ENCODE data around the gene SCNN1G.

The SCNN1G gene

DNA sequence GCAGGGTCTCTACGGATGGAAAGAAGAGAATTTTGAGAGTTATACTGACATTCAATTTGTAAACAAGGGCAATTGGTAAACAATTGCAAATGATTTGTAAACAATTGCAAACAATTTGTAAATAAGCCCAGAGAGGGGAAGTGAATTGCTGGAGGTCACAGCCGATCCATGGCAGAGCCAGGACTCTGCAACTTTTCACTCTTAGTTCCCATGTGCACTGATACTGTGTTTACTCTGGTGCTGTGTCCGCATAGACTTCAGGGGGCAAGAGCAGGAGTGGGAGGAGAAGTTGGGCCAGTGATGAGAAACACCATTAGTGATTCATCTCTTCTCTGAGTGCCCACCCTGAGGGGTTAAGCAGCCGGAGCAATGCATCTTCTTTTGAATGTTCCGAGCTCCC, 14.0 kb downstream of the SCNN1G start:
- no peak for DNase-seq (ENCODE audit: low read depth, low spot score)

DNA sequence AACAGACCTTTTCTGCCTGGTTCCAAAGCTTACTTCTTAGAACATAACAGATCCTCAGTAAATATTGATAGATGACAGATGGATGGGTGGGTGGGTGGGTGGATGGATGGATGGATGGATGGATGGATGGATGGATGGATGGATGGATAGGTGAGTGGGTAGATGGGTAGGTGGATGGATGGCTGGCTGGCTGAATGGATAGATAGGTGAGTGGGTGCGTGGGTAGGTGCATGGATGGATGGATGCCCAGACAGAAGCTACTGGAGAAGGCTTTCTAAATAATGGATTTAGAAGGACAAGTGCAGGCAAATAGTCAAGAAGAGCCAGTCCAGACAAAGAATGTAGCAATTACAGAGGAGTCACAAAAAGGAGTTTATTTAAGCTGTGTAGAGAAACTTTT, 19.6 kb downstream of the SCNN1G start:
- DNase-seq (ENCODE audit: low read depth, low spot score), result no peak

DNA sequence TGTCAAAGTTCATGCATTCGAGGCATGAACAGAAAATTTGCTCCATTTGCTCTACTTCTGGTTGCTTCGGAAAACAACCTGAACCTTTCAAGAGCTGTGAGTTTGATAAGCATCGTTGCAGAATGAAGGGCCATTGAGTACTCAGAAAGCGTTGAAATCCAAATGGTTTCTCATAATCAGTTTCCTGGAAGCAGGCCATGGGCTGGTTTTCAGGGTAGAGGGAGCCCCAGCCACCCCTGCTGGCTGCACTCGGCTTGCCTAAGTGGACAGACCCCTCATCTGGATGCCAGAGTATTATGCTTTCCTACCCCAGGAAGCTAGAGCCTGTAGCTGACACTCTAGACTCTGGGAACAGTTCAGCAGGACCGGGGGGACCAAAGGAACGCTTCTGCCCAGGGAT, 24.4 kb downstream of the SCNN1G start:
- DNase-seq (ENCODE audit: low read depth, low spot score), result no peak

DNA sequence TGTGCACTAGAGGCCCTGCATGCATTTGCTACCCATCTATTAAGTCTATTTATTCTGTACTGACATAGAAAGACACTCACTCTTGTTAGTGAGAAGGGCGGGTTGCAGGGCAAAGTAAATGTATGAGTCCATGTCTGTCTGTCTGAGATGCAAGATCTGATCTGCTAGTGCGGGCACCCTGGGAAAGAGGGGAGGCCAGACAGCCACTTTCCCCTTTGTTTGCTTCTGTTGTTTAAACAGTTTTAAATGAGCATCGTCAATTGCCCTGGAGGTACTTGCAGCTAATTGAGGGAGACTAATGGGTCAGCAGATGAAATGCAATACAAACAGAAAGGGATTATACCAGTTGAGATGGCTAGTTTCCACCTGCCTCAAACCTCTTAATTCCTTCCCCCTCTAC, 24.9 kb downstream of the SCNN1G start:
- DNase-seq (ENCODE audit: low read depth, low spot score), result no peak

DNA sequence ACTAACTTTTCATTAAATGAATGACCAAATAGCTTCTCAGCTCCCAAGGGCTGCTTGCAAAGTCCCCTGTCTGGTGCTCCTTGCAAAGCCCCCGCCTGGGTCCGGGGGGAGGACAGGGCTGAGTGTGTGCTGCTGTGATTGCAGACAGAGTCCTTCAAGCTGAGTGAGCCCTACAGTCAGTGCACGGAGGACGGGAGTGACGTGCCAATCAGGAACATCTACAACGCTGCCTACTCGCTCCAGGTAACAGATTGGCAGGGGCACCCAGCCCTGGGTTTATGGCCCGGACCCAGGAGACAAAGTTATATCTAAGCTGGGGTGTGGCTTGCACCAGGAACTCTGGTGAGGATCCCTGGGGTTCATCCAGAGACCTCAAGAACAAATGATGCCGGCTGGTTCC, 27.1 kb downstream of the SCNN1G start:
- no peak for DNase-seq (ENCODE audit: low read depth, low spot score)

DNA sequence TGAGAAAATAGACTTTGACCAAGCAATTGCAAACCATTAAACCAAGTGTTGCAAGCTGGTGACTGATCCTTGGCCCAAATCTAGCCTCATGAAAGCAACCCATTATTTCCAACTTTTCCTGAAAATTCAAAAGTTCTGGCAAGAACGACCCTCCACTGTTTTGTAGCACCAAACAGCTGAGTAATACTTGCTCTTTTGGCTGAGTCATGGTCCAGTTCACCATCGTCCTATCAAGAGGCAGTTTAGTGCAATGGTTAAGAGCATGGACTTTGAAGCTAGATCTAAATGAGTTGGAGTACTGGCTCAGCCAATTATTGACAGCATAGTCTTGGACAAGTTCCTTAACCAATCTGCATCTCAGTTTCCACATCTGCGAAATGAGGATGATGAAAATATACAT, 31.3 kb downstream of the SCNN1G start:
- DNase-seq (ENCODE audit: low read depth, low spot score), result no peak

DNA sequence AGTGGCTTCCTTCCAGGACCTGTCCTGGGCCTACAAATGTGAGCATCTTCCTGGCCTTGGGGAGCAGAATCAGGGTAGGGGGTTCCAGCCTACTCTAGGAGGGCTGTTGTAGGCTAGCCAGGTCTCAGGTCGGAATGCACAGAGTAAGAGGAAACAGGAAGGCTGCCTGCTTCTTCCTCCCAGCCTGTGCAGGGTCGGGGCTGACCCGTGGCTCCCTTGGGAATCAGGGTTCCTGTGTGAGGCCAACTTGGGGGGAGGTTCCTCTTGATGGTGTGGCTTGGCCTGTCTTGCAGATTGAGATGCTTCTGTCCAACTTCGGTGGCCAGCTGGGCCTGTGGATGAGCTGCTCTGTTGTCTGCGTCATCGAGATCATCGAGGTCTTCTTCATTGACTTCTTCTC, 32.3 kb downstream of the SCNN1G start:
- no peak for DNase-seq (ENCODE audit: low read depth, low spot score)

DNA sequence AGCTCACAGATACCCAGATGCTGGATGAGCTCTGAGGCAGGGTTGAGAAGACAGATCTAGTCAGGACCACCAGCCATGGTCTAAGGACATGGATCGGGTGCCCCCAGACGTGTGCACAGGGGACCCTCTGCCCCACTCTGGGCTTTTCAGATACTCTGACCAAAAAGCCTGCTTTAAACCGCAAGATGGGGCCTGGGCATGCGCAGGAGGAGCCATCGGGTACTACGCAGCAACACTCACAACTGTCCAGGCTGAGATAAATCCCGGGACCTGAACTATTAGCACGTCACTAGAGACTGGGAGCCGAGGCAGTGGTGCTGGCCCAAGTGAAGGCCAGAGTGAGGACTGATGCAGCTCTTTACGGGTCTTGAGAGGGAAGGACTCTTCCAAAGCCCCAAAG, 32.9 kb downstream of the SCNN1G start:
- DNase-seq (ENCODE audit: low read depth, low spot score), result no peak

DNA sequence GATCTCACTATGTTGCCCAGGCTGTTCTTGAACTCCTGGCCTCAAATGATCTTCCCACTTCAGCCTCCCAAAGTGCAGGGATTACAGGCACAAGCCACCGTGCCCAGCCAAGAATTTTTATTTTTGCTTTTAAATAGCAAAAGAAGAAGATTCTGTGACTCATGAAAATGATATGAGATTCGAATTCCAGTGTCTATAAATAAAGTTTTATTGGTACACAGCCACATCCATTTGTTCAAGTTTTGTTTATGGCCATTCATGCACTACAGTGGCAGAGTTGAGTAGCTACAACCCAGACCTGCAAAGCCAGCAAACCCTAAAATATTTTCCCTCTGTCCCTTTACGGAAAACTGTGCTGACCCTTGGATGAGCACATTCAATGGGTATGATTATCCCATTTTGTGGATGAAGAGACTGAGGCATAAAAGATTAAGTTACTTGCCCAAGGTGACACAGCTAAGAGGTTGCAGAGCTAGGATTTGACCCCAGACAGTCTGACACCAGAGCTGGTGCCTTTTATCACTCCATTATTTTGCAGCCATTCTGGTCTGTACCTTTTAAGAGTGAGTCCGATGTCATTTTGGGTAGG, 34.2 kb downstream of the SCNN1G start:
- no peak for DNase-seq (ENCODE audit: low read depth, low spot score)

DNA sequence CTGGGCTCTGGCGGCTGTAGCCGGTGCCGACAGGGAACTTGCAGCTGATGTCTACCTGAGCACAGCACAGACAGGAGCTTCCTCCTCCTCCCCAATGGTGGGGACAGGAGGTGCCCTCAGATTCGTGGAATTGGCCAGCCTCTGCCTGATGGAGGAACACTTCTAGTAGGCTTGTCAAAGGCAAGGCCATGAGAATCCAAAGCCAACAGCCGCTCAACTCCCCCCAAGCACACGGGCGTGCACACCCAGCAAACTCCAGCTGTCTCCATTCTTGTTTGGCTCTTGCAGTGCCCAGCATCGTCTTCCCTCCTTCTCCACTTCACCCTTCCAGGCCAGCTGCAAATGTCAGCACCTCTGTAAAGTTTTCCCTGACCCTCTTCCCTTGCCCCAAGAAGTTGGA, 35.1 kb downstream of the SCNN1G start:
- no peak for DNase-seq (ENCODE audit: low read depth, low spot score)

DNA sequence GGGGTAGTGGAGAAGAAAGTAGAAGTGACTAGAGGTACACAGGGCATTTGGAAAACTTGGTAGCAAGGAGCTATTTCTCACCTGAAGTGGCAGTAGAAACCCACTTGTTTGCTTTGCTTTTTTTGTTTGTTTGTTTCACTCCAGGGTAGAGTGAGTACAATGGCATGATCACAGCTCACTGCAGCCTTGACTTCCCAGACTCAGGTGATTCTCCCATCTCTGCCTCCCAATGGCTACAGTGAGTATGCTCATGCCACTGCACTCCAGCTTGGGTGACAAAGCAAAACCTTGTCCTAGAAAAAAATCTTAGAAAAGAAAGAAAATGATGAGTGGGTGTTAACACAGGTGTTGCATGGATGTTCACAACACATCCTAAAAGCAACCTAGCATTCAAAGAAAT, 40.4 kb downstream of the SCNN1G start:
- DNase-seq (ENCODE audit: low read depth, low spot score), result no peak

DNA sequence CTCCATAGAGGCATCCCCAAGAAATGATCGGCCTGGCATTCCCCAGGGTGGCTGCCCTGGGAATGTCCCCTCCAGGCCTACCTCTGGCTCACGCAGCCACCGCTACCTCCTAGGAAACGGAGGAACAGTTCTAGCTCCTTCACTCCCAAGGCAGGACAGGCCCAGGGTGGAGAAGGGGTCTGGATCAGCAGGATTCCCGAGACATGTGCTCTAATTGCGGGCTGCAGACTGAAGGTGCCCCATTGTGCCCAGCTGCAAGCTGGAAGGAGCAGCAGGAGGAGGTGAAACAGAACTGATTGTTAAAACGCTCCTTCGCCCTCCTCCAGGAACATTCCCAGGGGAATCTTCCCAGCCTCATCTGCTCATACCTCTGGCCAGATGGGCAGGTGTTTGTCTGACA, 40.8 kb downstream of the SCNN1G start:
- no peak for DNase-seq (ENCODE audit: low read depth, low spot score)

DNA sequence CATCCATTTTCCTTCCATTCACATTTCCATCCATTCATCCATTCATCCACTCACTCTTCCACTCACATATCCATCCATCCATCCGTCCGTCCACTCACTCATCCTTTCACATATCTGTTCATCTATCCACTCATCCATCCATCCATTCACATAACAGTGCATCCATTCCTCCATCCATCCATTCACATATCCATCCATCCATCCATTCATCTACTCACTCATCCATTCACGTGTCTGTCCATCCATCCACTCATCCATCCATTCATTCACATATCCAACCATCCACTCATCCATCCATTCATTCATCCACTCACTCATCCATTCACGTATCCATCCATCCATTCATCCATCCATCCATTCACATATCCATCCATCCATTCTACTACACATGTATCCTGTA, 42.6 kb downstream of the SCNN1G start:
- DNase-seq (ENCODE audit: low read depth, low spot score), result no peak

DNA sequence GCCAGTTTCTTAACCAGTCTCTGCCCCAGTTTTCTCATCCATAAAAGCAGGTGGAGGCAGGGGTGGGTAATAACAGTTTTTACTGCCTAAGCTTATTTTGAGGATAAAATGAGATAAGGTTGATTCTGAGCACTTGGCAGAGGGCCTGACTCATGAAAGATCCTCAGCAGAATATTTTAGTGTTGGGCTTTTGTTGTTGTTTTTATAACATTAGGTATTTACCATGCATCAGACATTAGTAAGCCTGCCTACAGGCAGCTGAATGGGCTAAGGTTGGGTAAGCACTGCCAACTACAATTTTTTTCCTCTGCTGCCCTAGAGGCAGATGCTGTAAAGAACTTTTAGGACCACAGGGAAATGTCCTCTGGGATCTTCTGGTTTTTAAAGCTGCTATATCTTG, 43.1 kb downstream of the SCNN1G start:
- DNase-seq (ENCODE audit: low read depth, low spot score), result no peak

DNA sequence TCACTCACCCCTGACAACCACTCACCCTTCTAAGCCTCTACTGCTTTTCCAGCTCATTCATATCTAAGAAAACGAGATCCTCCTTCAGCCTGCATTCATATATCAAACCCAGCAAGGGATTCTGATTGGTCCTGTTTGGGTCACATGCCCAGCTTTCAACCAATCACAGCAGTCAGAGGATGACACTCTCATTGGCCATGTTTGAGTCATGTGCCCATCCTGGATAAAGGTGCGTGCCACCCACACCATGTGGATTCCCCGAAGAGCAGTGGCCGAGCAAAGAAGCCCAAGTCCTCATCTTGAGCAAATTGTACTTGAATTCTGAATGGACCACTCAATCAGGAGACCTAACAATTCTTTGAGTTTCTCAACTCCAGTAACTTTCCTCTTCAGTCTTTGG, 45.0 kb downstream of the SCNN1G start:
- no peak for DNase-seq (ENCODE audit: low read depth, low spot score)

DNA sequence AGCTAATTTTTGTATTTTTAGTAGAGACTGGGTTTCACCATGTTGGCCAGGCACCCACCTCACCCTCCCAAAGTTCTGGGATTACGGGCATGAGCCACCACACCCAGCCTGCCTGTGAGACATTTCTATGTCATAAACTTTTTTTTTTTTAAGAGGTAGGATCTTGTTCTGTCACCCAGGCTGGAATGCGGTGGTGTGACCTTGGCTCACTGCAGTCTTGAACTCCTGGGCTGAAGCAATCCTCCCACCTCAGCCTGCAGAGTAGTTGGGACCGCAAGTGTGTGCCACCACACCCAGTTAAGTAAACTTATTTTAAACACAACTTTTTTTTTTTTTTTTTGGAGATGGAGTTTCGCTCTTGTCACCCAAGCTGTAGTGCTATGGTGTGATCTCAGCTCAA, 47.2 kb downstream of the SCNN1G start:
- DNase-seq (ENCODE audit: low read depth, low spot score), result no peak

DNA sequence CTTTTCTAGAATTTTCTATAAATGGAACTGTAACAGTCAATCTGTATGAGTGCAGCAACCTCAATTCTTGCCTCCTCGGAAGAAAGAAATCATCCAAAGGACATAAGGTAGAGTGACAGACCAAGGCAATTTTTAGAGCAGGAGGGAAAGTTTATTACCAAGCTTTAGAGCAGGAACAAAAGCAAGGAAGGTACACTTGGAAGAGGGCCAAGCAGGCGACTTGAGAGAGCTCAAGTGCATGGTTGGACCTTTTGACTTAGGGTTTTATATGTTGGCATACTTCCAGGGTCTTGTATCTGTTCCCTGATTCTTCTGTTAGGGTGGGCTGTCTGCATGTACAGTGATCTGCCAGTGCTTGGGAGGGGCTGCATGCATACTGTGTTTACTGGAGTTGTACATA, 50.3 kb downstream of the SCNN1G start:
- DNase-seq (ENCODE audit: low read depth, low spot score), result no peak

DNA sequence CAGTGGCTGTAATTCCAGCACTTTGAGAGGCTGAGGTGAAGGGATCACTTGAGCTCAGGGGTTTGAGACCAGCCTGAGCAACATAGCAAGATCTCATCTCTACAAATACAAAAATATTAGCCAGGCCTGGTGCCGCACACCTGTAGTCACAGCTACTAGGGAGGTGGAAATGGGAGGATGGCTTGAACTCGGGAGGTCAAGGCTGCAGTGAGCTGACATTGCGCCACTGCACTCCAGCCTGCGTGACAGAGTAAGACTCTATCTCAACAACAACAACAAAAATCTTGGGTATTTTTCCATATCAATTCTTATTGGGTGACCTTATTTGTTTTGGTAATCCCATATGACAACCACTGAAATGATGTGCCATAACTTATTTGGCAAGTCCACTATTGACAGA, 52.6 kb downstream of the SCNN1G start:
- no peak for DNase-seq (ENCODE audit: low read depth, low spot score)

DNA sequence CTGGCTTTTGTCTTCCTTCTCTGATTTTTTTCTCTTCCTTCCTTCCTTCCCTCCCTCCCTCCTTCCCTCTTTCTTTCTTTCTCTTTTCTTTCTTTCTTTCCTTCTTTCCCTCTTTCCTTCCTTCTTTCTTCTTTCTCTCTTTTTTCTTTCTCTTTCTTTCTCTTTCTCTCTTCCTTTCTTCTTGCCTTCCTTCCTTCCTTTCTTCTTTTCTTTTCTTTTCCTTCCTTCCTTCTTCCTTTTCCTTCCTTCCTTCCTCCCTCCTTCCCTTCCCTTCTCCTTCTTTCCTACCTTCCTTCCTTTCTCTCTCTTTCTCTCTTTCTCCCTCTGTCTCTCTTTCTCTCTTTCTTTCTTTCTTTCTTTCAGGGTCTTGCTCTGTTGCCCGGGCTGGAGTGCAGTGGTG, 54.4 kb downstream of the SCNN1G start:
- DNase-seq (ENCODE audit: low read depth, low spot score), result no peak

DNA sequence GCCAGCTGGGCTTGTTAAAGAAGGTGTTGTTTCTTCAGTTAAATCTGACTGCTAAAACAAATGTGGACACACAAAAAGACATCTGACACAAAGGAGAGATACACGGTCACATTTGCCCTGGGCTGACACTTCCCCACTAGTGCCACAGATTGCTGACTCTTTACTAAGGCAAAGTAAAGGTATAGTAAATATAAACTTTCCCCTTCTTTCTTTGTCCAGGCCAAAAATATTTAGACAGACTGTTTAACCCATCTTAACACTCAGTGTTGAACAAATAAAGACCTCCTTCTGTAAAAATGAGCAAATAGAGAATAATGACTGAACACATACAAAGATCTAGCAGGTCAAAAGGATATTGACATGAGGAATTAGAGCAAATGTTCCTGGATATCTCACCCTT, 58.4 kb downstream of the SCNN1G start:
- DNase-seq (ENCODE audit: low read depth, low spot score), result no peak

DNA sequence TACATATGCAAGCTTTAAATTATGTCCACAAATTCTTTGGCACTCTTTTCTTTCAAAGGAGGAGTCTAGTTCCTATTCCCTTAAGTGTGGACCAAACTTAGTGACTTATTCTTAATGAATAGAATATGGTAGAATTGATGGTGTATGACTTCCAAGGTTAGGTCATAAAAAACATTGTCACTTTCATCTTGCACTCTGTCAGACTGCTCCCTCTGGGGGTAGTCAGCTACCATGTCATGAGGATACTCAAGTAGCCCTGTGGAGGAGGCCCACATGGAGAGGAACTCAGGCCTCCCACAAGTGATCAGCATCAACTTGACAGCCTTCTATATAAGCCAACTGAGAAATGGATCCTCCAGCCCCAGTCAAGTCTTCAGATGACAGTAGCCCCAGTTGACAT, 61.6 kb downstream of the SCNN1G start:
- no peak for DNase-seq (ENCODE audit: low read depth, low spot score)

DNA sequence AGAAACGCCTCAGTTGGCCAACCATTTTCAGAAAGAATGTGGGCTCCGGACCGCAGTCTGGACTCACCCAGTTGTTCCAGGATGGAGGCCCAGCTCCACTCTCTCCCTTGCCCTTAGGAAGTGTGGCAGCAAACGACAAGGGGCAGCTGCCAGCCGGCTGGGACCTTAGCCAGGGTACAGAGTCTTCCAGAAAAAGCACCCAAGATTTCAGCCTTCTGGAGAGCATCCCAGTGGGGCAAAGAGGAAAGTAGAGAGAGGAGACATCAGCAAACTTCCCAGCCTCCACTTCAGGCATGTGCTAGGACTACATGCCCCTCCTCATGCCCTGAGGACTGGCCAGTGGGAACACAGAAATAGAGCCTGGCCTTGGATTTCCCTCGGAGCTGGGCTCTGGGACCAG, 62.7 kb downstream of the SCNN1G start:
- no peak for DNase-seq (ENCODE audit: low read depth, low spot score)

DNA sequence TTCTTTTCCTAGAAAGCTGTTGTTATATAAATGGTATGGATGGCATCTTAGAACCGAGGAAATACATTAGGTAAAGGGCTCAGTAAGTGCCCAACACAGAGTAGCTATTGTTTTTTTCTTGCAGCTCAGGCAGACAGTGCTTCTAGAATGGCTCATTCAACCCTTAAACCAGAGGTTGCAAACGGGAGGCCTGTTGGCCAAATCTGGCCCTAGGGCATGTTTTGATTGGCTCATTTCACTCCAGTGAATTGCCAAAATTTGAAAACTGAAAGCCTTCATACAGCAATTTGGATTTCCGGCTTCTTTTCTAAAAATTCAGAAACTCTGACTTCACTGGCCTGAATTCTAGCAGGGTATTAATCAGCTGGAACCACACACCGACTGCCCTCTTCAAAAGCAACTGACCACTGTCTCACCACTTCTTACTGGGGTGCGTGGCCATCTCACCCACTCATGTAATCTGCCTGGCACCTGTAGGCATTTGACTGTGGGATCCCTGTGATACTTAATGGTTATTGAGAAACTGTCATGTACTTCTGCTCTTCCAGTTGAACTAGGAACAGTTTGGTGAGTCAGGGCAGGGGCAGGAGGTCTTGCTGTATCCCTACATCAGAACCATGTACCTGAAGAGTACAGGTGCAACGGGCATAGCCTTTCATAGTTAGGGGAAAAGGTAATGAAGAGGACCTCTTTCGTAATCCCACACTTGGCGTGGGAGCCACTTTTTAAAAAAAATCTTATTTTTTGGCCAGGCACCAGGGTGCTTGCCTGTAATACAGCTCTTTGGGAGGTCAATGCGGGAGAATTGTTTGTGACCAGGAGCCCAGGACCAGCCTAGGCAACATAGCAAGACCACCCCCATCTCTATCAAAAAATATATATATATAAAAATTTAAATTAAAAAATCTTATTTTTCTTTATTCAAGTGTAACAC, 66.0 kb downstream of the SCNN1G start:
- DNase-seq (ENCODE audit: low read depth, low spot score), result no peak

DNA sequence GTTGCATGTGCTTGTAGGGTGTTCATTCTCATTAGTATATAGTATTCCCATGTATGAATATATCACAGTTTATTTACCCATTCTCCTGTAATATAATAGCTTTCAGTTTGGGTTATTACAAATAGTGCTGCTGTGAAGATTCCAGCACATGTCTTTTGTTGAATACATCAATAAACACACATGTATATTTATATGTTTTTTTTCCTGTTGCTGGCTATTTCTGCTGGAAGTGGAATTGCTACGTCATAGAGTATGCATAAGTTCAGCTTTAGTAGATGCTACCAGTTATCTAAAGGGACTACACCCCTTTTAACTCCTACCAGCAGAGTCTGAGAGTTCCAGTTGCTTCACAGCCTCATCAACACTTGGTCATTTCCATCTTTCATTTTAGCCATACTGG, 67.3 kb downstream of the SCNN1G start:
- DNase-seq (ENCODE audit: low read depth, low spot score), result no peak

All from activated CD4-positive, CD25-positive, alpha-beta regulatory T cell treated with anti-CD3 and anti-CD28 coated beads, Interleukin-2, amount 50 U/mL, for 16 hours (primary cell).